Parathyroid adenoma (tissue), 2 donors: ENCODE measurements around the gene LRRFIP2.

Experiments
- H2AFZ ChIP-seq: fragments of 300-600 bp; sonication (generic); one replicate; pipeline ENCODE4 v1.7.0; 2017; ENCODE audit warnings: antibody characterized with exemption, mild to moderate bottlenecking
- H3K27ac ChIP-seq: fragments of 300-600 bp; sonication (generic); one replicate; pipeline ENCODE4 v1.7.0; 2017
- H3K27me3 ChIP-seq: fragments of 300-600 bp; sonication (generic); one replicate; pipeline ENCODE4 v1.7.0; 2017; ENCODE audit warnings: low read length; ENCODE audit not compliant: control insufficient read depth, insufficient read depth
- H3K36me3 ChIP-seq: fragments of 300-600 bp; sonication (generic); one replicate; pipeline ENCODE4 v1.7.0; 2017; ENCODE audit warnings: low read length; ENCODE audit not compliant: control insufficient read depth, insufficient read depth
- H3K4me1 ChIP-seq: fragments of 300-600 bp; sonication (generic); one replicate; pipeline ENCODE4 v1.7.0; 2017; ENCODE audit warnings: control low read depth
- H3K4me2 ChIP-seq: fragments of 300-600 bp; sonication (generic); one replicate; pipeline ENCODE4 v1.7.0; 2017; ENCODE audit warnings: low read length
- H3K4me3 ChIP-seq: fragments of 300-600 bp; sonication (generic); one replicate; pipeline ENCODE4 v1.7.0; 2017; ENCODE audit warnings: low read depth, low read length
- H3K79me2 ChIP-seq: fragments of 300-600 bp; sonication (generic); one replicate; pipeline ENCODE4 v1.7.0; 2017; ENCODE audit warnings: control low read depth
- H3K9ac ChIP-seq: fragments of 300-600 bp; sonication (generic); one replicate; pipeline ENCODE4 v1.7.0; 2017; ENCODE audit warnings: mild to moderate bottlenecking
- H3K9me3 ChIP-seq: fragments of 300-600 bp; sonication (generic); one replicate; pipeline ENCODE4 v1.7.0; 2017; ENCODE audit warnings: low read length; ENCODE audit not compliant: control insufficient read depth
- CTCF ChIP-seq: fragments of 300-600 bp; sonication (generic); IDR thresholded peaks from one replicate; pipeline ENCODE4 v1.7.0; 2017; ENCODE audit warnings: antibody characterized with exemption, mild to moderate bottlenecking
- donor health status: primary hyperparathyroidism.

The LRRFIP2 gene

GRCh38 chr3:37132334-37132733 is 42.0 kb downstream of the LRRFIP2 start:
- peaks cover 26% of the 10 kb centered on the region for H3K79me2 ChIP-seq
- H3K9me3 ChIP-seq = no peaks in the 10 kb centered on the region
- no peak overlapping the region for H2AFZ ChIP-seq
- no peak overlapping the region for H3K4me3 ChIP-seq
- no peak overlapping the region for H3K27ac ChIP-seq
- TF ChIP-seq CTCF = no peak
- H3K4me1 ChIP-seq = peaks cover 18% of the 10 kb centered on the region
- no peak overlapping the region for H3K9ac ChIP-seq
- no peaks in the 10 kb centered on the region for H3K36me3 ChIP-seq
- H3K27me3 ChIP-seq = no peaks in the 10 kb centered on the region
- no peak overlapping the region for H3K4me2 ChIP-seq

- Histone ChIP-seq H3K4me1 (peaks cover 18% of the 10 kb centered on the region), H3K4me3 (no peak overlapping the region), H3K9me3 (no peaks in the 10 kb centered on the region), H3K79me2 (peaks cover 23% of the 10 kb centered on the region), H3K27ac (no peak overlapping the region), H3K27me3 (no peaks in the 10 kb centered on the region), H3K9ac (no peak overlapping the region), H3K4me2 (no peak overlapping the region), H2AFZ (no peak overlapping the region), H3K36me3 (no peaks in the 10 kb centered on the region)
- no peak for TF ChIP-seq CTCF
These were observed 42.6 kb downstream of the LRRFIP2 start for GRCh38 chr3:37131860-37132144.

GRCh38 chr3:37130984-37131859 is 43.2 kb downstream of the LRRFIP2 start:
- no peaks in the 10 kb centered on the region for H3K27me3 ChIP-seq
- no peak overlapping the region for H2AFZ ChIP-seq
- H3K4me3 ChIP-seq = no peak overlapping the region
- H3K27ac ChIP-seq = no peak overlapping the region
- H3K4me1 ChIP-seq = peaks cover 18% of the 10 kb centered on the region
- no peak for TF ChIP-seq CTCF
- peaks cover 23% of the 10 kb centered on the region for H3K79me2 ChIP-seq
- no peak overlapping the region for H3K4me2 ChIP-seq
- H3K36me3 ChIP-seq = no peaks in the 10 kb centered on the region
- no peak overlapping the region for H3K9ac ChIP-seq
- H3K9me3 ChIP-seq = no peaks in the 10 kb centered on the region

- no peak overlapping the region for H3K9ac ChIP-seq
- H3K4me3 ChIP-seq = no peak overlapping the region
- H3K36me3 ChIP-seq = no peaks in the 10 kb centered on the region
- H3K27me3 ChIP-seq = no peaks in the 10 kb centered on the region
- H3K4me1 ChIP-seq = peaks cover 20% of the 10 kb centered on the region
- no peak overlapping the region for H2AFZ ChIP-seq
- H3K4me2 ChIP-seq = no peak overlapping the region
- no peaks in the 10 kb centered on the region for H3K9me3 ChIP-seq
- peaks cover 17% of the 10 kb centered on the region for H3K79me2 ChIP-seq
- TF ChIP-seq CTCF = no peak
- no peak overlapping the region for H3K27ac ChIP-seq
These were observed 43.9 kb downstream of the LRRFIP2 start for GRCh38 chr3:37130448-37130847.

- Histone ChIP-seq H3K27me3 (no peaks in the 10 kb centered on the region), H3K4me3 (no peak overlapping the region), H3K4me2 (no peak overlapping the region), H2AFZ (no peak overlapping the region), H3K4me1 (peaks cover 22% of the 10 kb centered on the region), H3K27ac (no peak overlapping the region), H3K9me3 (no peaks in the 10 kb centered on the region), H3K36me3 (no peaks in the 10 kb centered on the region), H3K79me2 (peaks cover 13% of the 10 kb centered on the region), H3K9ac (no peak overlapping the region)
- no peak for TF ChIP-seq CTCF
These were observed 44.5 kb downstream of the LRRFIP2 start for GRCh38 chr3:37129871-37130270.
